GM12892 (cell line): ENCODE results near the gene TGFB2.

Experiments used
- POLR2A ChIP-seq: IDR thresholded peaks from 2 replicates; pipeline ENCODE4 v1.6.1; 2011; ENCODE audit warnings: low read depth, low read length, control low read depth
- POLR2AphosphoS5 ChIP-seq: IDR thresholded peaks from 2 replicates; pipeline ENCODE4 v1.6.1; 2011; ENCODE audit warnings: low read depth, low read length, control low read depth
- TAF1 ChIP-seq: IDR thresholded peaks from 2 replicates; pipeline ENCODE4 v1.6.1; 2011; ENCODE audit warnings: low read depth, mild to moderate bottlenecking, control low read depth, low read length, borderline replicate concordance

- TF ChIP-seq POLR2A (no peak), TAF1 (no peak), POLR2AphosphoS5 (no peak)
Observed at GRCh38 chr1:218348628-218349071, 3.5 kb downstream of the TGFB2 start.
